ENCODE measurements around the gene NEDD1. TPM values are rescaled to one million over a fixed set of nuclear protein-coding genes. Genes with fewer than 3 reads are reported as not detected.

Gene NEDD1
- total RNA-seq, 1 donor from 2014 or later: 16.3 TPM

DNA sequence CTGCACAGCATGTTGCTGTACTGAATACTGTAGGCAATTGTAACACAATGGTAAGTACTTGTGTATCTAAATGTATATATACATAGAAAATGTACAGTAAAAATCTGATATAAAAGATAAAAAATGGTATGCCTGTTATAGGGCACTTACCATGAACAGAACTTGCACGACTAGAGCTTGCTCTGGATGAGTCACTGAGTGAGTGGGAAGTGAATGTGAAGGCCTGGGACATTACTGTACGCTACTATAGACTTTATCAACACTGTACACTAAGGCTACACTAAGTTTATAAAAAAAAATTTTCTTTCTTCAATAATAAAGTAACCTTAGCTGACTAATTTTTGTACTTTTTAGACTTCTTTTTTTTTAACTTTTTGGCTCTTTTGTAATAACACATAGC is 24.2 kb upstream of the NEDD1 start:
- no peaks in the 10 kb centered on the region for H3K9me3 Mint-ChIP-seq
- no peaks in the 10 kb centered on the region for H3K4me1 Mint-ChIP-seq
- no peaks in the 10 kb centered on the region for H3K27me3 Mint-ChIP-seq
- POLR2A ChIA-PET: no interaction called here
- TF ChIP-seq, protein P1, sequence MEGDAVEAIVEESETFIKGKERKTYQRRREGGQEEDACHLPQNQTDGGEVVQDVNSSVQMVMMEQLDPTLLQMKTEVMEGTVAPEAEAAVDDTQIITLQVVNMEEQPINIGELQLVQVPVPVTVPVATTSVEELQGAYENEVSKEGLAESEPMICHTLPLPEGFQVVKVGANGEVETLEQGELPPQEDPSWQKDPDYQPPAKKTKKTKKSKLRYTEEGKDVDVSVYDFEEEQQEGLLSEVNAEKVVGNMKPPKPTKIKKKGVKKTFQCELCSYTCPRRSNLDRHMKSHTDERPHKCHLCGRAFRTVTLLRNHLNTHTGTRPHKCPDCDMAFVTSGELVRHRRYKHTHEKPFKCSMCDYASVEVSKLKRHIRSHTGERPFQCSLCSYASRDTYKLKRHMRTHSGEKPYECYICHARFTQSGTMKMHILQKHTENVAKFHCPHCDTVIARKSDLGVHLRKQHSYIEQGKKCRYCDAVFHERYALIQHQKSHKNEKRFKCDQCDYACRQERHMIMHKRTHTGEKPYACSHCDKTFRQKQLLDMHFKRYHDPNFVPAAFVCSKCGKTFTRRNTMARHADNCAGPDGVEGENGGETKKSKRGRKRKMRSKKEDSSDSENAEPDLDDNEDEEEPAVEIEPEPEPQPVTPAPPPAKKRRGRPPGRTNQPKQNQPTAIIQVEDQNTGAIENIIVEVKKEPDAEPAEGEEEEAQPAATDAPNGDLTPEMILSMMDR (IDR thresholded peaks at IDR 0.05): no peak
- DNase-seq (no peak), ATAC-seq (ENCODE audit: low read depth) (no peak)
- CTCF ChIA-PET: no interaction called here
- H3K4me3 Mint-ChIP-seq: no peak overlapping the region
- intact Hi-C loops (cut with micrococcal nuclease): no loop called here
- H3K27ac Mint-ChIP-seq: no peak overlapping the region
- no peaks in the 10 kb centered on the region for H3K36me3 Mint-ChIP-seq (ENCODE audit: low read depth)

DNA sequence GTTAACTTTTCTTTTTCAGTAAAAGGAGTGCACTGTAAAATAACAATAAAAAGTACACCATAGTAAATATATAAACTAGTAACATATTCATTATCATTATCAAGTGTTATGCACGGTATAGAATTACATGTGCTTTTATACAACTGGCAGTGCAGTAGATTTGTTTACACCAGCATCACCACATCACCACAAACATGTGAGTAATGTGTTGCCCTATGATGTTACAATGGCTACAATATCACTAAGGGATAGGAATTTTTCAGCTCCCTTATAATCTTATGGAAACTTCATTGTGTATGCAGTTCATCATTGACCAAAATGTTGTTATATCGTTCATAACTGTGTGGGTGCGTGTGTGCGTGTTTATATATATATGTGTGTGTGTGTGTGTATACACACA is 23.5 kb upstream of the NEDD1 start:
- no peaks in the 10 kb centered on the region for H3K27me3 Mint-ChIP-seq
- ATAC-seq (ENCODE audit: low read depth) (no peak), DNase-seq (no peak)
- ChIA-PET POLR2A (no interaction called here), CTCF (no interaction called here)
- H3K9me3 Mint-ChIP-seq: no peaks in the 10 kb centered on the region
- no peak overlapping the region for H3K27ac Mint-ChIP-seq
- TF ChIP-seq, protein P1 (IDR thresholded peaks at IDR 0.05): no peak
- H3K36me3 Mint-ChIP-seq (ENCODE audit: low read depth): no peaks in the 10 kb centered on the region
- no peaks in the 10 kb centered on the region for H3K4me1 Mint-ChIP-seq
- intact Hi-C loops (cut with micrococcal nuclease): no loop called here
- H3K4me3 Mint-ChIP-seq: no peak overlapping the region

- ATAC-seq (ENCODE audit: low read depth): no peak
- intact Hi-C loops (cut with micrococcal nuclease): no loop called here
- Mint-ChIP-seq H3K27ac (no peak overlapping the region), H3K9me3 (no peaks in the 10 kb centered on the region), H3K4me3 (no peak overlapping the region), H3K36me3 (ENCODE audit: low read depth) (no peaks in the 10 kb centered on the region), H3K27me3 (peaks cover 10% of the 10 kb centered on the region), H3K4me1 (no peaks in the 10 kb centered on the region)
- TF ChIP-seq, protein P1 (IDR thresholded peaks at IDR 0.05): no peak
- ChIA-PET POLR2A (no interaction called here), CTCF (no interaction called here)
- DNase-seq: no peak
These were observed 19.9 kb upstream of the NEDD1 start for GRCh38 chr12:96886998-96887677.

DNA sequence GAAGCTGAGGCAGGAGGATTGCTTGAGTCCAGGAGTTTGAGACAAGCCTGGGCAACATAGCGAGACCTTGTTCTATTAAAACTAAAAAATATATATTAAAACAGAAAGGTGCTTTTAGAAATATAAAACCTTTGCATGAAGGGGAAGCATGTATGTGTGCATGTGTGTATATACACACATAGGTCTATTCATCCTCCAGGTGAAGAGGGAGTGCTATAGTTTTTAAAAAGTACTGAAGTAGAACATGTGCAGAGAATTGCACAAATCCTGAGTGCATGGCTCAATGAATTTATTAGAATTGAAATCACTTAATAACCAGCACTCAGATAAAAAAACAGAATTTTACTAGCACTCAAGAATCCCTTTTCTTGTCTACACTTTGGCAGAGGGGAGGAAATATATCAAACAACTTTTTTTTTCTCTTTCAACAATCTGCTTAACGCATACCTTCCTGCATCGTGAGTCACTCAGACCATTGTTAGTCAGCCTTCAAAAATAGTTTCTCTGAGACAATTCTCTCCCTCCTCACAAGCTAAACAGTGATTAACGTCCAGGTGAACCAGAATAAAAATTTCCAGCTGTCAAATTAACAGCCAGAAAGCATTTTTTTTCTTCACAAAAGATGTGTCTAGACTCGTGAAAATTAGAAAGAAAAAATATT is 17.7 kb upstream of the NEDD1 start:
- ATAC-seq (ENCODE audit: low read depth): no peak
- H3K4me1 Mint-ChIP-seq: no peaks in the 10 kb centered on the region
- no peak for DNase-seq
- H3K27me3 Mint-ChIP-seq: peaks cover 17% of the 10 kb centered on the region
- H3K27ac Mint-ChIP-seq: no peak overlapping the region
- ChIA-PET POLR2A (no interaction called here), CTCF (no interaction called here)
- TF ChIP-seq, protein P1 (IDR thresholded peaks at IDR 0.05): no peak
- intact Hi-C loops (cut with micrococcal nuclease): no loop called here
- H3K9me3 Mint-ChIP-seq: no peaks in the 10 kb centered on the region
- H3K36me3 Mint-ChIP-seq (ENCODE audit: low read depth): no peaks in the 10 kb centered on the region
- H3K4me3 Mint-ChIP-seq: no peak overlapping the region

- intact Hi-C loops (cut with micrococcal nuclease): no loop called here
- no peaks in the 10 kb centered on the region for H3K9me3 Mint-ChIP-seq
- ATAC-seq (ENCODE audit: low read depth) (no peak), DNase-seq (no peak)
- H3K27me3 Mint-ChIP-seq: peaks cover 17% of the 10 kb centered on the region
- H3K4me3 Mint-ChIP-seq: no peak overlapping the region
- TF ChIP-seq, protein P1 (IDR thresholded peaks at IDR 0.05): no peak
- no peaks in the 10 kb centered on the region for H3K4me1 Mint-ChIP-seq
- ChIA-PET CTCF (no interaction called here), POLR2A (no interaction called here)
- H3K27ac Mint-ChIP-seq: no peak overlapping the region
- no peaks in the 10 kb centered on the region for H3K36me3 Mint-ChIP-seq (ENCODE audit: low read depth)
These were observed 16.7 kb upstream of the NEDD1 start for GRCh38 chr12:96890331-96890730.
